Superior temporal gyrus (tissue), 1 donor: Measurements from ENCODE around the gene FGF4.

Experiments used
- DNase-seq: peaks from one replicate; pipeline ENCODE4 v3.0.0-alpha.2; 2016; ENCODE audit errors: extremely low spot score

Gene FGF4

DNA sequence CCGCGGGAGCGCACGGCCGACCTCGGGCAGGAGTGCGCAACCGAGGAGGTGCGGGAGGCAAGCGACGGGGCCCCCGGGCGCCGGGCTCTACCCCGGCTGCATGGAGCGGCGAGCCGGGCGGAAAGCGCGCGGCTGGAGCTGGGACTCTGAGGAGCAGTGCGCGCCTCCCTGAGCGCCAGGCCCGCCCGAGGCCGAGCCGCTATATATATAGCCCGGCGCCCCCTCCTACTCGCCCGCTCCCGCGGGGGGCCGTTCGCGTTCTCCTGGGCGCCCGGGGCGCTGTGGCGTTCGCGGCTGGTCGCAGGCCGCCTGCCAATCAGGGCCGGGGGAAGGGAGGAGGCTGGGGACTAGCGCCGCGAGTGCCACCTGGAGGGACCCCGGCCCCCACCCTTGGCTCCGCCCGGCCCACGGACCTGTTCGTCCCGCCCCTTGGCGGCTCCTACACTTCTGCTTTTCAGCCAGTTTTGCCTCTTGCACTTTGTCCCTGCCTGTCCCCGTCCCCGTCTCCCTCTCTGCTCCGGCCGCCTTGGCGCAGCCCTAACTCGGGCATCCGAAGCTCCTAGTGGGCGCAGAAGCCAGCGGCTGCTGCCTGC, at the start of gene FGF4:
Gene FGF4 (minus strand): TSS at position 179 of the 593 bp plus-strand sequence. CDS start 257 bp downstream, outside the sequence.
- DNase-seq, result no peak

- DNase-seq, result no peak
Measured at GRCh38 chr11:69823641-69824265, 48.6 kb upstream of the FGF4 start.

DNA sequence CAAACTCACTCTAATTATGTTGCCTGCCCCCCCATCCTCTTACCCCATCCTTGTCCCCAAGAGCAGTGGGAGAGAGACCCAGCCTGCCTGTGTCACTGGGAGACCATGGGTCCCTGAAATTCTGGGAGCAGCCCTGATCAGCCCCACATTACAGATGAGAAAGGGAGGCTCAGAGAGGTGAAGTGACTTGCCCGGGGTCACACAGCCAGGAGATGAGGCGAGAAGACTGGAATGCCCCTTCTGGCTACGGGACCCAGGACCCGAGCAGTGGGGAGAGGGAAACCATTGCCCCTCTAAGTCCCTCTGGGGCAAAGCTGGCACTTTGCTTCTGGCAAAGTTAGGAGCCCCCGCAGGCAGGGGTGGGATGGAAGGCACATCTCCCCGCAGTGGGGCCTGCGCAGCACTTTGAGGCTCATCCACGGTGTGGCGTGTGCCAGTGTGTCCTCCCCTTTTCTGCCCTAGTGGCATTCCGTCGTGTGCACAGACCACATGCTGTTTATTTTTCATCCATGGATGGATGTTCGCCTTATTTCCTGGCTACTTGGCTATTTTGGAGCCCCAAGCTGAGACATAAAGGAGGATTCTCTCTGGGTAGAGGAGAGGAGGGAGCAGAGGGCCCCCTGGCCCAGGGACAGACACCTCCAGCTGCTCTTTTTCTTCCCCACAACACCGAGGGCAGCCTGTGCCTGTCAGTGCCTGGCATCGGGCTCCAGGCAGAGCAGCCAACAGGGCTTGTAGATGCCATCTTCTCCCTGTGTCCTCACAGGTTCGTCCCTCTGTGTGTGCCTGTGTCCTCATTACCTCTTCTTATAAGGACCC, 47.7 kb upstream of the FGF4 start:
- DNase-seq, result no peak

GRCh38 chr11:69821511-69822040, 46.4 kb upstream of the FGF4 start:
- no peak for DNase-seq

- no peak for DNase-seq
Measured at GRCh38 chr11:69820441-69820840, 45.3 kb upstream of the FGF4 start.

GRCh38 chr11:69819541-69820070, 44.5 kb upstream of the FGF4 start:
- DNase-seq, result no peak

DNA sequence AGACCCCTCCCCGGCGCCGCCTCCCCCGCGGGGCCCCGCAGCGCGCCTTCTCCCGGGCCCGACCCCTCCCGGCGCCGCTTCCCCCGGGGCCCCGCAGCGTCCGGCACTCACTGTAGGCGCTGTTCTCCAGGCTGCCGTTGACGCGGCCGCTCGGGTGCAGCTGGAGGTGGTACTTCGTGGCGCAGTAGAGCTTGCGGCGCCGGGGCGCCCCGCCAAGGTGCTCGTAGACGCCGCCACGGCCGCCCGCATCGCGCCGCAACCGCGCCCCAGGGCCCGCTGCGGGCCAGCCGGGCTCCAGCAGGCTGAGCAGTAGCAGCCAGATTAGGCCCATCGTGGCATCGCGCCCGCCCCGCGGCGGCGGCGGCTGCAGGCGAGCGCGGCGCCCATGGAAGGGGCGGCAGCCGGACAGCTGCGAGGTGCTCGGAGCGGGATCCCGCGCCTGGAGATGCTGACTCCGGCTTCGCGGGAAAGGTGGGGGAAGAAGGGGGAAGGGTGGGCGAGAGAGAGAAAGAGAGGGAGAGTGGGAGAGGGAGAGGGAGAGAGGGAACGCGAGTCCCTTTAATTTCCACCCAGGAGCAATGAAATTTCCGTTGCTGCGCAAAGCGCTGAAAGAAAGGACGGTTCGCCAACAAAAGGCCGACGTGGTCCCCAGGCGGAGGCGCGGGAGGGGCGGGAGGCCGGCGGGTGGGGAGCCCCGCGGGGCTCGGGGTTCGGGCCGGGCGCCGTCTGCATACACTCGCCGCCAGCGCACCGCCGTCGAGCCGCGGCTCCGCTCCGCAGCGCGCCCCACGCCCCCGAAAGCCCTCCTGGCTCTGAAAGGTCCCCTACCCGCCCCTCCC, 43.7 kb upstream of the FGF4 start, which contains the start of gene FGF3:
Gene FGF3 (minus strand): TSS at position 814 of the 839 bp plus-strand sequence. CDS start 483 bp downstream, at position 331.
- no peak for DNase-seq

DNA sequence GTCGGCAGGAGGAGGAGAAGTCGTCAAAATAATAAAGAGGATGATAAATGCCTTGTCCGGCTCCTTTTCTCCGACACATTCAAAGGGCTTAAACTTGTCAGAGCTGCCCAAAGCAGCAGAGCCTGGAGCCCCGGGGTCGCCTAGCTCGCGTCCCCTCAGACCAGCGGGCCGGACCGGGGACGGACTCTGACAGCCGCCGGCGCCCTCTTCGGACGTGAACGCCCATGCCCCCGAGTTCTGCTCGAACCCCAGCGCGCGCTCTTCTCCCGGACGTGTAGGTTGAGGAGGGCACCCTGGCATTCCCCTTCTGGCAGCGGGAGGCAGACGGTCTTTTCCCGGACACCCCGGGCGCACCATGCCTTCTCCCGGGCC, 43.1 kb upstream of the FGF4 start:
- no peak for DNase-seq

DNA sequence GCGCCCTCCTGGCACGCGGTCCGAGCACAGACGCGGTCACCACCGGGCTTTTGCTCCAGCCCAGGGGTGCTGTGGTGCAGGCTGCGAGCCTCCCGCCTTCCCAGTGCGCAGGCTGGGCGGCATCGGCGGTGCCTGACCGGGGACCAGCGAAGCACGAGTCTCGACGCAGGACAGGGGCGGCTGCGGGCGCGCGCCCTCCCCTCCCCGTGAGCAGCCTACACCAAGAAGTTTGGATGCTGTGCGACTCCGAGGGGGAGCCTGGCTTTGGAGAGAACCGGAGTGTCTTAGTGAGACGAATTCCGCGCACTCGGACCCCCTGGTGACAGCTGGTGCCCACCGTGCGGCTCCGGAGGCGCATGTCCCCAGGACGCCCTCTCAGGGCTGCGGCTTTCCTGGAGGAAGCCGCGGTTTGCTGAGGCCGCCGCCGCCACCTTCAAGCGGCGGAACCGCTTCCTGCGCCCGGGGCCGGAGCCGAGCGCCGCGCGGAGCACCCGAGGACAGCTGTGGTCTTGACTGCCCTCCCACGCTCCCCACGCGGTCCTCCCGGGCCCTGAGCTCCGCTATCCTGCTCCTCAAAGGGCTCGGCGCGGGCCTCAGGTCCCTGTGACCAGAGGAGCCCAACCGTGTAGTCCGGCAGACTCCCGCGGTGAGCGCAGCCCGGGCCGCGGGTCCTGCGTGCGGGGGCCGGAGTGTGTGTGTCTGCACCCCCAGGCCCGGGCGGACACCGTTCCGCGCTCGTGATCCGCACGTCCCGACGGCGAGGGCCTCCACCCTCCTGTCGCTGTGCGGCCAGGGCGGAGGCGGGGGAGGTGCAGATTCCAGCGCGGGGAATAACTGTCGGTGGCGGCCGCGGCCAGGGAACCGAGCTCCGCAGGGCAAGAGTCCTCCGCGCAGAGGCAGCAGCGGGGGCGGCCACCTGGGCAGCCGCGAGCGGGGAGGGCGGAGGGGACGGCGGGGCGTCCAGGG, 42.4 kb upstream of the FGF4 start:
- DNase-seq, result no peak

DNA sequence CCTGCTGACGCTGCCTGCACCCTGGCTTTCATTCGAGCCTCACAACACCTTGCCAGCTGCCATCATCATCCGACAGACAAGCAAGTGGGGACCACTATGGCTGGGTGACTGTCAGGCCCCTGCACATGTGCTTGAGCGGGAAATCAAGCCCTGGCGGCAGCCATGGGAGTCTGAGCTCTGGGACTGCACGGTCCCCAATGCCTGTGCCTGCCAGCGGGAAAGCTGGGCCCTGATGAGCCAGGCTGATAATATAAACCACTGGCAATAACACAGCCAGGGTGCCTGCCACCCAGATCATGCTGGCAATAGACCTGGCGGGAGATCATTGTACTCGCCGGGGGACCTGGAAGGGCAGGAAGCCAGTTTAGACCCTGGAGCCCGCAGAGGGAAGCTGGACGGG, 41.5 kb upstream of the FGF4 start:
- DNase-seq, result no peak

- DNase-seq, result no peak
Measured at GRCh38 chr11:69815973-69816372, 40.8 kb upstream of the FGF4 start.

GRCh38 chr11:69814902-69815301, 39.8 kb upstream of the FGF4 start:
- DNase-seq, result no peak

DNA sequence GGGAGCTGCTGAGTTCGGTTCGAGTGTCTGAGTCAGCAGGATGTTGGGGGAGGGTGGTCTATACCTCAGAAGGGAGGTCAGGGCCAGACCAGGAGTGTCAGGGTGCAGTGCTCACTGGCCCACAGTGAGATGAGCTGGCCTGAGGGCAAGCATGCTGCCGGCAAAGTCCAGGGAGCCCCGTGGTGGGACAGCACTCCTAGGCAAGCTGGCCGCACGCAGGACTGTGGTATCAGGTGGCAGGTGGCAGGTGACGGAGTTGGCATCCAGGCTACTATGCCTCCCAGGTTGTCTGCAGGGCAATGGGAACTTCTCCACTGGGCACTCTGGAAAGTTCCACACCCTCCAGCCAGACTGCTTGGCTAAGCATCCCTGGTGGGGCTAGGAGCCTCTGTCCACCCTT, 39.3 kb upstream of the FGF4 start:
- no peak for DNase-seq

DNA sequence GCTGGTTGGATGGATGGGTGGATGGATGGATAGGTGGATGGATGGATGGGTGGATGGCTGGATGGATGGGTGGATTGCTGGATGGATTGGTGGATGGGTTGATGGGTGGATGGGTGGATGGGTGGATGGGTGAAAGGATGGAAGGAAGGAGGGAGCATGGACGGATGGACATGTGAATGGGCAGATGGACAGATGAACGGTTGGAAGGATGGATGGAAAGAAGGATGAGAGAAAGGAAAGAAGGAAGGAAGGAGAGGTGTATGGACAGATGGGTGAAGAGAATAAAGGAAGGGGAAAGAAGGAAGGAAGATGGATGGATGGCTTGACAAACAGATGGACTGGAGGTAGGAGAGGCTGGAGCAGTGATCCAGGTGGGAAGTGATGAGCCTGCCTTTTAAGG, 38.7 kb upstream of the FGF4 start:
- no peak for DNase-seq

DNA sequence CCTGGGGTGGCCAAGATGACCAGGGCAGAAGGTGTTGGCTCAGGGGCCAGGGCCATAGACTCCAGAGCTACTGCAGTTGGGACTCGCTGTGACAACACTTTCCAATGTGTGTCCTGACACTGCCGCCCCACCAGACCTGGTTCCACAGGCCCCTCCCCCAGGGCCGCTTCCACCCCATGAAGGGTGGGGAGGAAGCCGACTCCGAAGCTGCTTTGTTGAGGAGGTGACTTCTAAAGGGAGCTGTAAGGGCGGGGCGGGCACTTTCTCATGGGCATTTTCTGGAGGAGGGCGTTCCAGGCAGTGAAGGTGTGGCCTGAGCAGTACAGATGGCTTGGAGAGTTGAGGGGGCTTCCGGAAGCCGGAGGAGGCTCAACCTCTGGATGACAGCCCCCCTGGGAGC, 37.8 kb upstream of the FGF4 start:
- DNase-seq, result no peak

DNA sequence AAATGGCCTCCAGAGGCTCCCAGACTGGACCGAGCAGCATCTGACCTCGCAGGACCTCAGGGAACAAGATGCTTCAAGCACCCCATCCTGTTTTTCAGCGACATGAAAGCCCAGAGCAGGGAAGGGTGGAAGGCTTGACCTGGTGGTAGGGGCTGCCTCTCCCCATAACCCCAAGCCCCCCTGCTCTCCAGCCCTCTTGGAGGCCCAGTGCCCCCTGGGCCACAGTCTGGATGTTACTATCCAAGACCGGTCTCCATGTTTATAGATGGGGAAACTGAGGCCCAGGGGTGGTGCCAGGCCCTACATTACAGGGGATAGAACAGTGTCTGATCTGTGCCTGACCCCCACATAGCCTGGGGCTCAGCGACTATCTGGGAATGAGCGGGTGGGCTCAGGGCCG, 37.1 kb upstream of the FGF4 start:
- no peak for DNase-seq

- DNase-seq, result no peak
Measured at GRCh38 chr11:69811431-69811830, 36.3 kb upstream of the FGF4 start.

DNA sequence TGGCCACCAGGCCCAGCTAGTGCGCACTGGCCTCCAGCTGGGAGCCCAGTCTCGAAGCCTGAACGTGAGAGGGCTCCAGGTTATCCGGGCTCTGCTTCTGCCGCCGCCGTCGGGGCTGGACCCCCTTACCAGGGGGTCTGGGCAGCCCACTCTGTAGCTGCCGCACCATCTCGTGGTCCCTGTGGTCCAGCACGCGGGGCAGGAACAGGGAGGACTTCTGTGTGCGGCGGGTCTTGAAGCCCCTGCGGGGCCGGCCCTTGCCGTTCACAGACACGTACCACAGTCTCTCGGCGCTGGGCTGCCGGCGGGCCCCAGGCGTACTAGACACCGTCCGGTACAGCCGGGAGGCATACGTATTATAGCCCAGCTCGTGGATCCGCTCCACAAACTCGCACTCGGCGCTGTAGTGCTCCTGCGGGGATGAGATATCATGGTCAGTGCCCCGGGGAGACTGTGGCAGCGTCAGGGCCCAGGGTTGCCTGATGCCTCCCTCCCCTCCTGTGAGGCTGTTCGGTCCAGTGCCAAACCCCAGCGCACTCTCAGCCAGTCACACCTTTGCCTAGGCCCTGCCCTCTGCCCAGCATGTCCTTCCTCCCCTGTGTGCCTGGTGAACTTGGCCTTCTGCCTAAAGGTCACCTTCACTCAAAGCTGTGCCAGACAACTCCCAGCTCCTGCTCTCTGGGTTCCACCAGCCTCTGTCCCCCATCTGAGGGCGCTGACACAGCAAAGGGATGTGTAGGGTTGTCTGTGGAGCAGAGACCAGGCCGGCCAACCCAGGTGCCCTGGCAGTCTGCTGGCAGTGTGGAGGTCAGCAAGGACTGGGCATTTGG, 35.4 kb upstream of the FGF4 start:
- DNase-seq, result no peak

- no peak for DNase-seq
Measured at GRCh38 chr11:69808667-69809086, 33.5 kb upstream of the FGF4 start.
